SK-N-SH treated with all-trans-retinoic acid at 6 μM for 48 hours (cell line): ENCODE results near the gene RALA.
A peak's percentile ranks its signal among the peaks of the same experiment; 100 is the strongest.

ENCODE experiments used
- ATAC-seq: fragments of 200-7000 bp; cut with Tn5 transposase; 3 replicates; pipeline ENCODE4 v1.9.1; 2020; ENCODE audit warnings: mild to moderate bottlenecking, moderate library complexity
- ARNTL ChIP-seq: fragments of 450-650 bp; formaldehyde crosslinking; IDR thresholded peaks from 2 replicates; pipeline ENCODE4 v1.5.0; 2020; ENCODE audit warnings: low read depth, mild to moderate bottlenecking, moderate library complexity, borderline replicate concordance
- BACH2 ChIP-seq: fragments of 250-450 bp; sonication (Bioruptor Pico); IDR thresholded peaks from 2 replicates; pipeline ENCODE4 v1.9.0; 2021; ENCODE audit warnings: mild to moderate bottlenecking, borderline replicate concordance
- CREB5 ChIP-seq: fragments of 250-450 bp; sonication (Bioruptor Pico); IDR thresholded peaks from 2 replicates; pipeline ENCODE4 v1.5.1; 2020; ENCODE audit warnings: low read depth, mild to moderate bottlenecking, moderate library complexity
- CSDC2 ChIP-seq: fragments of 250-450 bp; sonication (Bioruptor Pico); IDR thresholded peaks from 2 replicates; pipeline ENCODE4 v1.5.0; 2020; ENCODE audit warnings: mild to moderate bottlenecking, moderate library complexity
- CSRNP3 ChIP-seq: fragments of 250-450 bp; sonication (Bioruptor Pico); IDR thresholded peaks from 2 replicates; pipeline ENCODE4 v1.5.1; 2021; ENCODE audit warnings: mild to moderate bottlenecking, moderate library complexity
- ESRRG ChIP-seq: fragments of 250-450 bp; sonication (Bioruptor Pico); IDR thresholded peaks from 2 replicates; pipeline ENCODE4 v1.6.1; 2021; ENCODE audit warnings: mild to moderate bottlenecking
- GLIS3 ChIP-seq: fragments of 250-450 bp; sonication (Bioruptor Pico); IDR thresholded peaks from 2 replicates; pipeline ENCODE4 v1.5.0; 2020; ENCODE audit warnings: mild to moderate bottlenecking, moderate library complexity
- ISL1 ChIP-seq: fragments of 250-450 bp; sonication (Bioruptor Pico); IDR thresholded peaks from 2 replicates; pipeline ENCODE4 v2.1.2; 2022; ENCODE audit warnings: mild to moderate bottlenecking, moderate library complexity
- OSR1 ChIP-seq: fragments of 250-450 bp; sonication (Bioruptor Pico); IDR thresholded peaks from 2 replicates; pipeline ENCODE4 v1.8.0; 2022; ENCODE audit warnings: moderate library complexity, mild to moderate bottlenecking, inconsistent platforms
- PATZ1 ChIP-seq: fragments of 250-450 bp; sonication (Bioruptor Pico); IDR thresholded peaks from 2 replicates; pipeline ENCODE4 v1.8.0; 2020; ENCODE audit warnings: mild to moderate bottlenecking, moderate library complexity, borderline replicate concordance
- POU6F1 ChIP-seq: fragments of 250-450 bp; sonication (Bioruptor Pico); IDR thresholded peaks from 2 replicates; pipeline ENCODE4 v1.8.0; 2021; ENCODE audit warnings: low read depth, mild to moderate bottlenecking, moderate library complexity, borderline replicate concordance
- PPARA ChIP-seq: fragments of 250-450 bp; sonication (Bioruptor Pico); IDR thresholded peaks from 2 replicates; pipeline ENCODE4 v1.5.0; 2020; ENCODE audit warnings: mild to moderate bottlenecking, borderline replicate concordance
- RARB ChIP-seq: fragments of 250-450 bp; sonication (Bioruptor Pico); IDR thresholded peaks from 2 replicates; pipeline ENCODE4 v1.8.0; 2021; ENCODE audit warnings: mild to moderate bottlenecking, moderate library complexity
- SNAI2 ChIP-seq: fragments of 250-450 bp; sonication (Bioruptor Pico); IDR thresholded peaks from 2 replicates; pipeline ENCODE4 v1.5.0; 2020; ENCODE audit warnings: mild to moderate bottlenecking, moderate library complexity
- TCF4 ChIP-seq: fragments of 250-450 bp; sonication (Bioruptor Pico); IDR thresholded peaks from 2 replicates; pipeline ENCODE4 v1.8.0; 2021; ENCODE audit warnings: mild to moderate bottlenecking, moderate library complexity, borderline replicate concordance
- TOX ChIP-seq: fragments of 250-450 bp; sonication (Bioruptor Pico); IDR thresholded peaks from 2 replicates; pipeline ENCODE4 v1.8.0; 2021; ENCODE audit warnings: mild to moderate bottlenecking, moderate library complexity, borderline replicate concordance
- TSHZ2 ChIP-seq: fragments of 250-450 bp; sonication (Bioruptor Pico); IDR thresholded peaks from 2 replicates; pipeline ENCODE4 v1.5.0; 2020; ENCODE audit warnings: mild to moderate bottlenecking, moderate library complexity
- ZC3H10 ChIP-seq: fragments of 250-450 bp; sonication (Bioruptor Pico); IDR thresholded peaks from 2 replicates; pipeline ENCODE4 v1.5.1; 2021; ENCODE audit warnings: mild to moderate bottlenecking, moderate library complexity
- ZFP3 ChIP-seq: fragments of 250-450 bp; sonication (Bioruptor Pico); IDR thresholded peaks from 2 replicates; pipeline ENCODE4 v1.5.0; 2020; ENCODE audit warnings: mild to moderate bottlenecking, moderate library complexity
- ZFP30 ChIP-seq: fragments of 450-650 bp; formaldehyde crosslinking; IDR thresholded peaks from 2 replicates; pipeline ENCODE4 v1.5.0; 2022; ENCODE audit warnings: mild to moderate bottlenecking, moderate library complexity
- ZNF565 ChIP-seq: fragments of 450-650 bp; formaldehyde crosslinking; conservative IDR thresholded peaks from 2 replicates; pipeline ENCODE4 v1.5.0; 2020; ENCODE audit warnings: low read depth, mild to moderate bottlenecking, moderate library complexity
- ZNF70 ChIP-seq: fragments of 450-650 bp; formaldehyde crosslinking; IDR thresholded peaks from 2 replicates; pipeline ENCODE4 v1.5.0; 2020; ENCODE audit warnings: mild to moderate bottlenecking, moderate library complexity
- ZNF8 ChIP-seq: fragments of 450-650 bp; formaldehyde crosslinking; IDR thresholded peaks from 2 replicates; pipeline ENCODE4 v1.5.0; 2020; ENCODE audit warnings: mild to moderate bottlenecking, moderate library complexity

RALA gene

GRCh38 chr7:39623732-39624441 is 515 bp downstream of the RALA start:
- peak; percentile 69 for ATAC-seq
- TF ChIP-seq ZNF70 (CRISPR knock-in tag) (no peak), TOX (no peak), CREB5 (CRISPR knock-in tag) (no peak), ESRRG (no peak), ZFP3 (CRISPR knock-in tag) (no peak), CSRNP3 (CRISPR knock-in tag) (no peak; the same call in 1 of the 2 replicates), SNAI2 (no peak), TSHZ2 (CRISPR knock-in tag) (no peak), ZC3H10 (CRISPR knock-in tag) (no peak), TCF4 (no peak), GLIS3 (no peak), ISL1 (no peak), CSDC2 (CRISPR knock-in tag) (no peak), ARNTL (CRISPR knock-in tag) (no peak), ZFP30 (CRISPR knock-in tag) (no peak), PATZ1 (CRISPR knock-in tag) (no peak), OSR1 (CRISPR knock-in tag) (no peak), BACH2 (CRISPR knock-in tag) (no peak), RARB (no peak), ZNF8 (CRISPR knock-in tag) (no peak)

GRCh38 chr7:39624442-39624807 is 1.1 kb downstream of the RALA start:
- peak; percentile 6; the same call in 2 of the 3 replicates for ATAC-seq
- TF ChIP-seq CSRNP3 (CRISPR knock-in tag) (no peak), ESRRG (no peak), ZNF70 (CRISPR knock-in tag) (no peak), TCF4 (no peak), BACH2 (CRISPR knock-in tag) (no peak), ZC3H10 (CRISPR knock-in tag) (no peak), TOX (no peak), RARB (no peak), ZNF565 (CRISPR knock-in tag) (no peak), SNAI2 (no peak), ARNTL (CRISPR knock-in tag) (no peak), ZFP3 (CRISPR knock-in tag) (no peak), POU6F1 (no peak), ZNF8 (CRISPR knock-in tag) (no peak), CSDC2 (CRISPR knock-in tag) (no peak), PPARA (CRISPR knock-in tag) (no peak)
